Non-pigmented ciliary epithelial cell (primary cell): Measurements from ENCODE around the gene SOX6.
"Not testable (repeated sequence)": the region's sequence is repeated elsewhere in the genome, so short reads cannot be mapped to it uniquely, and the experiment has no call there.

Experiments
- DNase-seq: peaks from one replicate; pipeline ENCODE4 v3.0.0-alpha.2; 2010; ENCODE audit warnings: low read depth

The SOX6 gene

DNA sequence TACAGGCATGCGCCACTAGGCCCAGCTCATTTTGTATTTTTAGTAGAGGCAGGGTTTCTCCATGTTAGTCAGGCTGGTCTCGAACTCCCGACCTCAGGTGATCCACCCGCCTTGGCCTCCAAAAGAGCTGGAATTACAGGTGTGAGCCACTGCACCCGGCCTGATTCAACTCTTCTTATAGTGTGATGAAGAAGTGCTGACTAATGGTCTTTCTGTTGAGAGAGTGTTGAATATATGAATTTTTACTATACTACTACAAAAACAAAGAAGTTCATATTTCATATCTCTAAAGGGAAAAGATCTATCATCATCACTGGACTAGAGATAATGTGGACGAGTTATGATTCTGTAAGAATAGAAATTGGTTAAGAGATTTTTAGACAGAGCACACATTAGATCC is 320.1 kb downstream of the SOX6 start:
- DNase-seq: no peak

DNA sequence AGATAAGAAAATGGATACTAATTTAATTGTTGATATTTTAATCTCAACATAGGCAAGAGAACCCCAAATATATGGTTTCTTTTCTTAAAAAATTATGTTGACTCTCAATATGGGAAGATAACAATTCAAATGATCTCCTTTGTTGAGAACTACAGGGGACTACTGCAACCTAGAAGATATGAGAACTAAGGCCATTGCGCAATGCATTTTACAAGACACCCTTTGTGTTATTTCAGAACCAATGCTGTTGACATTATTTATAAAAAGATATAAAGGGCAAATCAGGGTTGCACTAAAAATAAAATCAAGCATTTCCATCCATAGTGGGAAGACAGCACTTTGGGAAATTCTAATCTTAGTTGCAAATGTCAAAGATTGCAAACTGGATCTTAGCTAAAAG is 322.3 kb downstream of the SOX6 start:
- DNase-seq: no peak

- DNase-seq: no peak
Observed at GRCh38 chr11:16032974-16033373, 323.4 kb downstream of the SOX6 start.

GRCh38 chr11:16031210-16031609 is 325.1 kb downstream of the SOX6 start:
- no peak for DNase-seq

GRCh38 chr11:16030664-16031063 is 325.7 kb downstream of the SOX6 start:
- no peak for DNase-seq

DNA sequence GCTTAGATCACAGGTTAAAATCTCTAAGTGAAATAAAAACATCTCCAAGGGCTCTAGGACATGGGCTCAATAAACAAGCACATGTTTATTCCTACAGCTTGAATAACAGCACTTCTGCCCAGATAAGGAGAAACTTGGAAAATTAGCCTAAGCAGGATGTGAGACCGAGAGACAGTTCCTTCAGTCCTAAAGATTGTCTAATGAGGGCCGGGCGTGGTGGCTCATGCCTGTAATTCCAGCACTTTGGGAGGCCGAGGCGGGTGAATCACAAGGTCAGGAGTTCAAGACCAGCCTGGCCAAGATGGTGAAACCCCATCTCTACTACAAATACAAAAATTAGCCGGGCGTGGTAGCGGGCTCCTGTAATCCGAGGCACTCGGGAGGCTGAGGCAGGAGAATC is 327.2 kb downstream of the SOX6 start:
- DNase-seq: not testable (repeated sequence)

- peak; percentile 5 for DNase-seq
Observed at GRCh38 chr11:16028419-16028818, 327.9 kb downstream of the SOX6 start.

DNA sequence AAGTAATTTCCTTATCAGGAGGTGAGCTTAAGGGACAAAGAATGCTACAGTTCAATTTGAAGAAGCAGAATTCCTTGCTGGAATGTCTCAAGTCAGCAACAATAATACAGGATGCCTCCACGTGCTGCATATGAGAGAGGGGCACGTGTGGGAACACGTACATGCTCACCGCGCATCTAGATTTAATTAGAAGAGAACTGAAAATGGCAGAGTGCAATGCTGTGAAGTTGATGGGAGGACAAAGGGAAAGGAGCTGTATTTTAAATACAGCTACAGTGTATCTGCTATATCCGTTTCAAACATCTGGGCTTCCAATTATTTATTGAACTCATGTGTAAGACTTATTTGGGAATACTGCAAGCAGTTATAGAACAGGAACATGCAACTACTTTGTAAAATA is 328.7 kb downstream of the SOX6 start:
- no peak for DNase-seq

DNA sequence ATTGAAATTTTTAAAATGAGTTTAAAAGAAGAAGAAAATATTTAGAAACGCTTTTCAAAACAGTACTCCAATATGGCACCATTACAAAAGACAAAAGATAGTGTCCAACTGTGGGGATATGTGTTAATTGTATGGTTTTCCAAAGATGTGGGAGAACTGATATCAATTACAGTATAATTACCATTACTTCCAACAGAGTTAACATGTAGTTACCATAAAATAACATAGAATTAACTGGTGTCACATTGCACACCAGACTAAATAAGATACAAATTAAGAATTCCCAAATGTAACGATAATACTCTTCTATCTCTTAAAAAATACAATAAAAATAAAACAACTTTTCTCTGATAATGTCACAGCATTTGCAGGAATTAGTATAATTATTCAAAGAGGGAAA is 329.5 kb downstream of the SOX6 start:
- DNase-seq: no peak

GRCh38 chr11:16018931-16019330 is 337.4 kb downstream of the SOX6 start:
- no peak for DNase-seq

DNA sequence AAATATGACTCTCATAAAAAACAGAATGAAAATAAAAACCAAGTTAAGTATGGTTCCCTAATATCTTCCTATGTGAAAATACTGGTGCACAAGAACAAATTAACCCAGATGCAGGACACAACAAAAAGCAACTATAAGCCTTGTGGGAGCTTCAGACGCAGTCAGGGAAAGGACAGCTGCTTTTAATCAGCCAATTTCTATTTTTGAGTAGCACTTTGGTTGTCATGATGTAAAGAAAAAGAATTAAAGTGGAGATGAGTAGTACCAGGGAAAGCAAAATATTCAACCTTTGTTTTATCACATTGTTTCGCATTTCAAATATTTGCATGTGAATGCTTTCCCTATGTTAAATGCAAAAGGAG is 339.9 kb downstream of the SOX6 start:
- no peak for DNase-seq

GRCh38 chr11:16015741-16016467 is 340.4 kb downstream of the SOX6 start:
- no peak for DNase-seq

- DNase-seq: no peak
Observed at GRCh38 chr11:16013649-16014275, 342.6 kb downstream of the SOX6 start.

DNA sequence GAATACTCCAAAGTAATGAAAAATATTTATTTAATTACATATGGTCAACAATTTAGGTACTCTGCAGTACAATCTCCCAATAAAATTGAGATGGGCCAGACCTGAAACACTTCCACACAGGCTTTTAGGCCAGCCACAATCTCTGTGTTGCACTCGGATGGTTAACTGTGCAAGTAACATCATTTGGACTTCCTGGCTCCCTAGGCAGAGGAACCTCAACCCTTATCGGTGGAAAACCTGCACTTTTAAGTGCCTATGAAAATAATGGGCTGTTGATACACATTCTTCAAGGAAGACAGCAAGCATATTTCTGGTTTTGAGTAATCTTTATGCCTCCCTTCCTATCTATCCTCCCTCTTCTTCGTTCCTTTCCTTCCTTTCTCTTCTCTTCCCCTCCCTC is 343.1 kb downstream of the SOX6 start:
- DNase-seq: no peak

DNA sequence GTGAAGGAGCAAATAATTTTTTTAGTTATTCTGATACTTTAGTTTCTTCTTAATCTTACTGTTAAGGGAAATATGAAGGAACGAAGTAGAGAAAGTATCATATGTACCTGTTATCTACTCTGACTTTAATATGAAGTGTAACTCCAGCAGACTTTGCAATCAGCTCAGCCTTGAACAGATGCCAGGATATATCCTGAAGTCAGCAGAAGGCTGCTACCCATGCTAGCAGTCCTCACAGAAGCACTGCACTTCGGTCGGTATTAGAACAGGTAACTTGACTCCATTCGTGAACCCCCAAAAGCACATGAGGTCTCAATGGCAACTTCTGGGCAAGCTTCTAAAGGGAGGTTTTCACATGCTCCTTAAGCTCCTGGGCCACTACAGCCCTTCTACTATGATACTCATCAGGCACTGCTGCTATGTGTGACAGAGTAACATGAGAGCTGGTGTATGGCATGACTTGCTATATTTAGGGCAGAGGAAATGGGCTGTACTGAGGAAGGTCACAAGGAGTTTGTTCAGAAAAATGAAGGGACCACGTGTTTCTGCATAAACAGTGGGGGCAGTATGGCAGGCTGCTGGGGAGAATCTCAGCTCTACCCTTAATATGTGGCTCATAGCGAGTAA is 344.1 kb downstream of the SOX6 start:
- no peak for DNase-seq

GRCh38 chr11:16011396-16011795 is 344.9 kb downstream of the SOX6 start:
- DNase-seq: no peak

DNA sequence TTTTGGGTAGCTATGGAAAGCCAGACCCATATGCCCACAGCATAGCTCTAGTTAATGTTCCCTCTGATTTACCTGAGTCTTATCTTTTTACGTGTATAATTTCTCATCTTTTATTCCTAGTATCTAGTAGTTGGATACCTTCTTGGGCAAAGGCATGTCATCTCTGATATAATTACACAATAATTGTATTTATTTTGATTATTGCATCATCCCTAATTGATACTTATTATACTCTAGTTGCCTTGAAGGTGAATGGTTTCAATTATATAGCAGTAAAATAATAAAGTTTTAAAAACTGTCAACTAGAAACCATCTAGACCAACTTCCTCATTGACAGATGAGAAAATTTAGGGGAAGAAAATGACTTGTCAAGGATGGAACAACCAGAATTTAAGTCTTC is 347.3 kb downstream of the SOX6 start:
- DNase-seq: no peak

GRCh38 chr11:16007514-16007913 is 348.8 kb downstream of the SOX6 start:
- no peak for DNase-seq

- no peak for DNase-seq
Observed at GRCh38 chr11:16002942-16003341, 353.4 kb downstream of the SOX6 start.

DNA sequence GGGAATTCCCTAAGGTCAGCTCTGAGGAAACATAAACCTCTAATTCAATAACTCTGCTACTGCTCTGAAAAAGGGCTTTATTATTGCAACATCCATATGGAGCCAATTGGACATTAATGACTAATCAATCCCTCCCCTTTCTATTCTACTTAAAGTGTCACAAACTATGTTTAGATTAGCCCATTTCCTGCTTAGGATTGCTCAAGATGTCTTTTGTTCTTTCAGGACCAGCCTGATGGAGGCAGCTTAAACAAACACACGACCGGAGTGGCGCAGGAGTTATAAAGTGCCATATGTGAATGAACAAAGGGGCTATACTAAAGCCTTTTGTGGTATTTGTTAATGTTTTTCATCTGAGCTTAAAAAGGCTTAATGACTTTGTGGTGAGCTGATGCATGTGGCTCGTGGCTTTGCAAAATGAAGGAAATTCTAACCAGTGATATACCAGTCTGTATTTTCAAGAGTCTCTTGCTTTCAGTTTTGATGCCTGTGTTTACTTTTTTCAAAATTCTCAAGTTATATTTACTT is 354.4 kb downstream of the SOX6 start:
- DNase-seq: peak; percentile 60

DNA sequence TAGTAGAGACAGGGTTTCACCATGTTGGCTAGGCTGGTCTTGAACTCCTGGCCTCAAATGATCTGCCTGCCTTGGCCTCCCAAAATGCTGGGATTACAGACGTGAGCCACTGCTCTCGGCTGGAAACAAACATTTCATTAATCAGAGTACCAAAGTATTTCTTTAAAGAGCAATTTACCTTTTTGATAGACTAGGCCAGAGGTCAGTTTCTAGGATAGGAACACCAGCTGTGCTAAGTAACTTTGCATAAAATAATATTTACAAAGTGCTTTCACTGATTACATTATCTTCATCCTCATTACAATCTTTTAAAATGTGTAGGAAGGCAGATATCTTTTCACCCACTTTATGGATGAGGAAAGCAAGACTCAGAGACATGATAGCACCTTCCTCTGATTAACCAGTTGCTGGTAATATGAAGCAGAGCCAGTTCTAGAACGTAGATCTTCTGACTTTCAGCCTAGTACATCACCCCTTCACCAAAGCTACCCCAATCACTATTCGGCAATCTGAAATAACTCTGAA is 355.2 kb downstream of the SOX6 start:
- no peak for DNase-seq

GRCh38 chr11:16000065-16000464 is 356.3 kb downstream of the SOX6 start:
- DNase-seq: peak; percentile 36

DNA sequence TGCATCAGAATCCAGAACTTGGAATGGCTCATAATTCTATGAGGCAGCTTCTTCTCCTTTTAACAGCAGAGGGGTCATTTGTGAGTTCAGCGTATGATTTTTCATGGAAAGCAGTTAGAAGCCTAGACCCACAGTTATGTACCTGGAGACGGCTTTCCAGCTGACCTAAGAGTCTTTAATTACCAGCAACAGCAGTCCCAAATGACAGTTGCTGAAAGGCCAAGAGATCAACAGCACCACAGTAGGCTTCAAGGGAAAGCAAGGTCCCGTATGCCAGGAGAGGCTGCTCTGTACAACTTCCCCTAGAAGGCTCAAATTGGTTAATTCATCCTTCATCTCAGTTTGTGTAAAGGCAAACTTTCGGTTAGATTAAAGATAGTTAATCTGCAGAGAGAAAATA is 363.0 kb downstream of the SOX6 start:
- DNase-seq: no peak
